ENCODE data around the gene GBP2. TPM values are rescaled to one million over a fixed set of nuclear protein-coding genes. Genes with fewer than 3 reads are reported as not detected.

GBP2 gene
- total RNA-seq, 1 donor from 2014 or later, result 59.4 TPM

GRCh38 chr1:89151047-89151446 is 25.1 kb upstream of the GBP2 start:
- DNase-seq (ENCODE audit: extremely low spot score in 2 of 2), result no peak
- intact Hi-C loops (cut with DNase I), result no loop called here
- H3K4me1 ChIP-seq, result no peaks in the 10 kb centered on the region
- no peaks in the 10 kb centered on the region for H3K9me3 ChIP-seq
- no peak overlapping the region for H3K4me3 ChIP-seq
- TF ChIP-seq POLR2A (IDR thresholded peaks at IDR 0.05), result no peak
- TF ChIP-seq CTCF (IDR thresholded peaks at IDR 0.05), result no peak
- no peak for TF ChIP-seq POLR2AphosphoS5 (IDR thresholded peaks at IDR 0.05; ENCODE audit: insufficient read depth in 1 of 2, low read depth in 1 of 2)
- no peaks in the 10 kb centered on the region for H3K27me3 ChIP-seq
- no peaks in the 10 kb centered on the region for H3K36me3 ChIP-seq
- no peak overlapping the region for H3K27ac ChIP-seq

DNA sequence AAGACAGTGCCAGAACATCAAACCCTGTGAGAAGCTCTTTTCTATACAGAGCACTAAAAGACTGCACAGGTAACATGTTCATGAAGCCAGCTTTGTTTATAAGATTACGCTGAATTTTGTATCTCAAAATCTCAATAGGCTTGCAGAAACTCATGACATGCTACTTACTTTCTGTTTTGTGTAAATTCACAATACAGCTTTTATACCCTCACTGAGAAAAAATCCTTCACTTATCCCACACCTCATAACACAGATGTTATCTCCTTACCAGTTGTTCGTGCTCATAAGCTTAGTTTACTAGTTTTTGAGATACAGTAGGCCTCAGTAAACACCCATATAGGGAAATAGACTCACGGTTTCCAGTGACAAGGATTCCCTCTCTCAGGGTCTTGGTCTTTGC is 24.1 kb upstream of the GBP2 start:
- intact Hi-C loops (cut with DNase I), result no loop called here
- H3K36me3 ChIP-seq, result no peaks in the 10 kb centered on the region
- H3K4me1 ChIP-seq, result no peaks in the 10 kb centered on the region
- no peaks in the 10 kb centered on the region for H3K9me3 ChIP-seq
- no peak for DNase-seq (ENCODE audit: extremely low spot score in 2 of 2)
- no peaks in the 10 kb centered on the region for H3K27me3 ChIP-seq
- no peak overlapping the region for H3K27ac ChIP-seq
- TF ChIP-seq CTCF (IDR thresholded peaks at IDR 0.05) (no peak), POLR2AphosphoS5 (IDR thresholded peaks at IDR 0.05; ENCODE audit: insufficient read depth in 1 of 2, low read depth in 1 of 2) (no peak), POLR2A (IDR thresholded peaks at IDR 0.05) (no peak)
- no peak overlapping the region for H3K4me3 ChIP-seq

GRCh38 chr1:89149229-89149628 is 23.3 kb upstream of the GBP2 start:
- intact Hi-C loops (cut with DNase I), result no loop called here
- Histone ChIP-seq H3K36me3 (no peaks in the 10 kb centered on the region), H3K27ac (no peak overlapping the region), H3K9me3 (no peaks in the 10 kb centered on the region), H3K4me3 (no peak overlapping the region), H3K4me1 (no peaks in the 10 kb centered on the region), H3K27me3 (no peaks in the 10 kb centered on the region)
- TF ChIP-seq POLR2AphosphoS5 (IDR thresholded peaks at IDR 0.05; ENCODE audit: insufficient read depth in 1 of 2, low read depth in 1 of 2), result no peak
- TF ChIP-seq POLR2A (IDR thresholded peaks at IDR 0.05), result no peak
- no peak for TF ChIP-seq CTCF (IDR thresholded peaks at IDR 0.05)
- DNase-seq (ENCODE audit: extremely low spot score in 2 of 2), result no peak

DNA sequence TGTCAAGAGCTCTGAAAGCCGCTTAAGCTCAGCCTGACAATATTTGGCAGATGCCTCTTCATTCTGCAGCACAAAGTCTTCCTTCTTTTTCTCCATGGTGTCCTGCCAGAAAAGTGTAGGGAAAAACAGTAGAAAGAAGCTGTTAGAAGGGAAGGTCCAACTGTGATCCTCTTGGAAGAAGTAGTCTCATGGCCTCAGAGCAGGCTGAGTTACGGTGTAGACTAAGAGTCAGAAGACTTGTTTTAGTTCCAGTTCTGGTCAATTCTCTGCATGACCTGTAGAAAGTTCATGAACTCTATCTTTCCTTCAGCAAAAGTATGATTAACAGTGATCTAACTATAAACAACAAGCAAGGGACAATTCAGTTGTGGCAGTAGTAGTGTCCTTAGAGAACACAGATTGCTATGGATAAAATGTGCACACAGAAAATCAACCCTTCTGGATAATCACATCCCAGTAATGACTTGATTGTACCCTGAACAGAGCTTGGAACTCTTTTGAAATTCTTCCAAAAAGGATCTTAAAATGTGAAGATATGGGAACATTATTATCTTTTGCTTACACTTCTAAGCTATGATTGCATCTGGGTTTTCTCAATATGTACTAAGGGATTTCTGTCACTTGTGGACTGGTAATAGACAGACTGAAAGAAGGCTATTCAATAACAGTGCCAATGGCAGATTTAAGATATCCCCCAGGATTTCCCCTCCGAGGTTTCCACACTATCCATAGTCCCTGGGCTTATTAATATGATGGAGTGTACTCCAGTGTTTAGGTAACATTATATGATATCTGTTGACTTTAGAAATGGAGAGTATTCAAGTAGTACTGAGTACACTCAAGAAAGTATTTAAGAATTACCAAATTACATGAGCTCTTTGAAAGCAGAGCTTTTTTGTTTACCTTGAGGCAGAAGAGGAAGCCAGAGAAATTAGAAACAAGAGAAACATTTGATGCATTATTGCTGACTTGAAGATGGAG is 22.1 kb upstream of the GBP2 start:
- TF ChIP-seq POLR2A (IDR thresholded peaks at IDR 0.05), result no peak
- no peak for TF ChIP-seq CTCF (IDR thresholded peaks at IDR 0.05)
- TF ChIP-seq POLR2AphosphoS5 (IDR thresholded peaks at IDR 0.05; ENCODE audit: insufficient read depth in 1 of 2, low read depth in 1 of 2), result no peak
- Histone ChIP-seq H3K4me1 (no peaks in the 10 kb centered on the region), H3K36me3 (no peaks in the 10 kb centered on the region), H3K27me3 (no peaks in the 10 kb centered on the region), H3K9me3 (no peaks in the 10 kb centered on the region), H3K4me3 (no peak overlapping the region), H3K27ac (no peak overlapping the region)
- intact Hi-C loops (cut with DNase I), result loop anchor here (1.0 kb wide), 1 partner anchor 22 kb away; the partner anchor contains the start of gene GBP2
- DNase-seq (ENCODE audit: extremely low spot score in 2 of 2), result no peak

GRCh38 chr1:89146721-89147120 is 20.8 kb upstream of the GBP2 start:
- no peaks in the 10 kb centered on the region for H3K4me1 ChIP-seq
- H3K27me3 ChIP-seq, result no peaks in the 10 kb centered on the region
- no peaks in the 10 kb centered on the region for H3K36me3 ChIP-seq
- H3K27ac ChIP-seq, result no peak overlapping the region
- H3K4me3 ChIP-seq, result no peak overlapping the region
- H3K9me3 ChIP-seq, result no peaks in the 10 kb centered on the region
- TF ChIP-seq POLR2AphosphoS5 (IDR thresholded peaks at IDR 0.05; ENCODE audit: insufficient read depth in 1 of 2, low read depth in 1 of 2) (no peak), CTCF (IDR thresholded peaks at IDR 0.05) (no peak), POLR2A (IDR thresholded peaks at IDR 0.05) (no peak)
- no peak for DNase-seq (ENCODE audit: extremely low spot score in 2 of 2)
- intact Hi-C loops (cut with DNase I), result loop anchor here (1.0 kb wide), 1 partner anchor 20 kb away; the partner anchor contains the start of gene GBP2

Data from vagina (tissue), 2 donors.